HepG2 (cell line): ENCODE data around the gene RBM25. TPM values are rescaled to one million over a fixed set of nuclear protein-coding genes. Genes with fewer than 3 reads are reported as not detected.
A peak's percentile ranks its signal among the peaks of the same experiment; 100 is the strongest.

Source experiments
- REL ChIP-seq: sonication (generic); formaldehyde crosslinking; conservative IDR thresholded peaks from 2 replicates; pipeline ENCODE4 v1.8.0; 2022; ENCODE audit warnings: mild to moderate bottlenecking, missing genetic modification reagents, moderate library complexity
- SP1 ChIP-seq, 2 experiments: fragments of 450-650 bp in 1 of 2; sonication (generic) in 1 of 2; formaldehyde crosslinking in 1 of 2; IDR thresholded peaks; 2 replicates each; pipeline versions ENCODE4 v1.4.0 to v1.6.1; 2016 to 2020; ENCODE audit warnings: missing genetic modification reagents in 1 of 2
- STAG1 ChIP-seq: sonication (generic); formaldehyde crosslinking; IDR thresholded peaks from 2 replicates; pipeline ENCODE4 v1.4.0; 2020; ENCODE audit warnings: missing genetic modification reagents
- STAT5B ChIP-seq: sonication (generic); formaldehyde crosslinking; IDR thresholded peaks from 2 replicates; pipeline ENCODE4 v1.4.0; 2020; ENCODE audit warnings: missing genetic modification reagents
- ZFP36L2 ChIP-seq: sonication (generic); formaldehyde crosslinking; IDR thresholded peaks from 2 replicates; pipeline ENCODE4 v1.4.0; 2020; ENCODE audit warnings: missing genetic modification reagents
- ZIK1 ChIP-seq: sonication (generic); formaldehyde crosslinking; IDR thresholded peaks from 2 replicates; pipeline ENCODE4 v1.5.0; 2020; ENCODE audit warnings: mild to moderate bottlenecking, low read depth, missing genetic modification reagents, borderline replicate concordance
- ZMAT3 ChIP-seq: sonication (generic); formaldehyde crosslinking; conservative IDR thresholded peaks from 2 replicates; pipeline ENCODE4 v1.7.0; 2021; ENCODE audit warnings: missing genetic modification reagents
- ZNF121 ChIP-seq: sonication (generic); formaldehyde crosslinking; IDR thresholded peaks from 2 replicates; pipeline ENCODE4 v1.5.0; 2020; ENCODE audit warnings: mild to moderate bottlenecking, missing genetic modification reagents
- ZNF124 ChIP-seq: sonication (generic); formaldehyde crosslinking; IDR thresholded peaks from 2 replicates; pipeline ENCODE4 v1.4.0; 2020; ENCODE audit warnings: missing genetic modification reagents
- ZNF230 ChIP-seq: sonication (generic); formaldehyde crosslinking; IDR thresholded peaks from 2 replicates; pipeline ENCODE4 v1.4.0; 2020; ENCODE audit warnings: mild to moderate bottlenecking, missing genetic modification reagents
- ZNF24 ChIP-seq: fragments of 450-650 bp; IDR thresholded peaks from 2 replicates; pipeline ENCODE4 v1.6.1; 2017; ENCODE audit warnings: antibody characterized with exemption, mild to moderate bottlenecking
- ZNF564 ChIP-seq: sonication (generic); formaldehyde crosslinking; IDR thresholded peaks from 2 replicates; pipeline ENCODE4 v1.8.1; 2023; ENCODE audit warnings: mild to moderate bottlenecking, missing genetic modification reagents
- ZNF780A ChIP-seq: sonication (generic); formaldehyde crosslinking; IDR thresholded peaks from 2 replicates; pipeline ENCODE4 v1.8.0; 2022; ENCODE audit warnings: mild to moderate bottlenecking, missing genetic modification reagents, moderate library complexity
- ZSCAN20 ChIP-seq: sonication (generic); formaldehyde crosslinking; IDR thresholded peaks from 2 replicates; pipeline ENCODE4 v1.4.0; 2020; ENCODE audit warnings: missing genetic modification reagents, mild to moderate bottlenecking, borderline replicate concordance
- ZZZ3 ChIP-seq: sonication (generic); formaldehyde crosslinking; IDR thresholded peaks from 2 replicates; pipeline ENCODE4 v1.4.0; 2020; ENCODE audit warnings: missing genetic modification reagents, mild to moderate bottlenecking, borderline replicate concordance
- polyA plus RNA-seq, 8 experiments: library from polyadenylated mRNA; depleted of rRNA in 3 of 8; stranded (reverse) in 7 of 8; unstranded in 1 of 8; fragments of >200 nt; fragmentation: Illumina TruSeq in 4 of 8; extraction: Trizol in 4 of 8; gene quantifications; 2 replicates each; pipeline versions ENCODE4 v1.2.1 to v1.2.3, GENCODE V29; 2011 to 2016; ENCODE audit warnings: low read depth in 4 of 8, missing spikeins in 1 of 8, mixed read lengths in 1 of 8; ENCODE audit not compliant: insufficient read depth in 1 of 8
- total RNA-seq, 5 experiments: library from RNA; depleted of rRNA; stranded (reverse); fragments of >200 nt; fragmentation: Illumina TruSeq; extraction: Trizol; gene quantifications; 2 replicates each; pipeline ENCODE4 v1.2.3, GENCODE V29; 2016; ENCODE audit warnings: low read depth in 1 of 5
- TF ChIP-seq, protein P1 (sequence below): sonication (generic); formaldehyde crosslinking; IDR thresholded peaks from 2 replicates; pipeline ENCODE4 v1.5.0; 2020; ENCODE audit warnings: missing genetic modification reagents
- TF ChIP-seq, protein P2 (sequence below): sonication (generic); formaldehyde crosslinking; IDR thresholded peaks from 2 replicates; pipeline ENCODE4 v1.4.0; 2020; ENCODE audit warnings: mild to moderate bottlenecking, missing genetic modification reagents, borderline replicate concordance
- TF ChIP-seq, protein P3 (sequence below): IDR thresholded peaks from 2 replicates; pipeline ENCODE4 v1.6.1; 2016; ENCODE audit warnings: mild to moderate bottlenecking
- TF ChIP-seq, protein P4 (sequence below): IDR thresholded peaks from 2 replicates; pipeline ENCODE4 v1.4.0; 2020; ENCODE audit warnings: mild to moderate bottlenecking, missing genetic modification reagents
- TF ChIP-seq, protein P5 (sequence below): IDR thresholded peaks from 2 replicates; pipeline ENCODE4 v1.6.1; 2016; ENCODE audit warnings: missing genetic modification reagents, missing compliant biosample characterization
- TF ChIP-seq, protein P6 (sequence below): IDR thresholded peaks from 2 replicates; pipeline ENCODE4 v1.6.1; 2016; ENCODE audit warnings: mild to moderate bottlenecking, missing biosample characterization, missing genetic modification reagents

Gene RBM25
- total and polyA plus RNA-seq, 2 of the 13 experiments (the other 11 are each of a cell fraction or from before 2014, with no cell fraction given): 34.1 to 65.9 TPM

DNA sequence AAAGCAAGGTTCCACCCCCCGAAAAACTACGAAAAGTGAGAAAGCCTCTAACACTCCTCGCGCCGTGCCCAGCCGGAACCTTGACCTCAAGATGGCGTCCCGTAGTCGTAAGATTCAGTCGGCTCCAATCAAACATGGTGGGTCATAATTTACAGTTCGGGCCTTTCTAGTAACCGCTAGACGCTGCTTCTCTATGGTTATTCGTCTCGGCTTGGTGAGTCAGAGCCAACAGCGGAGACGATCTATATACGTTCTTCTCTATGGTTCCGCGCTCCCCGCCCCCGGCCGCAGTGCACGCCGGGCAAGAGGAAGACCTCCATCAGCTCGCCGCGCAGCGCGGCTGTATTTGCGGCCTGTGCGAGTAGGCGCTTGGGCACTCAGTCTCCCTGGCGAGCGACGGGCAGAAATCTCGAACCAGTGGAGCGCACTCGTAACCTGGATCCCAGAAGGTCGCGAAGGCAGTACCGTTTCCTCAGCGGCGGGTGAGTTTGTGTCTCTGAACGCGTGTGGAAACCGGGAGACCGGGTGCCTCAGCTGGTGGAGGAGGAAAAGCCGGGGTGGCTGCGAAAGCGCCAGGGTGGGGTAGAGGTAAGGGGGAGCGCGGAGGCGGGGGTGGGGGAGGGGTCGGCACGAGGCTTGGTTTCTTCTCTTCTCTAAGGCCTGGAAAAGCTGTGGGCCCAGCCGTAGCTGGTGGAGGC, at the start of gene RBM25 (continued):
- TF ChIP-seq, protein P1, sequence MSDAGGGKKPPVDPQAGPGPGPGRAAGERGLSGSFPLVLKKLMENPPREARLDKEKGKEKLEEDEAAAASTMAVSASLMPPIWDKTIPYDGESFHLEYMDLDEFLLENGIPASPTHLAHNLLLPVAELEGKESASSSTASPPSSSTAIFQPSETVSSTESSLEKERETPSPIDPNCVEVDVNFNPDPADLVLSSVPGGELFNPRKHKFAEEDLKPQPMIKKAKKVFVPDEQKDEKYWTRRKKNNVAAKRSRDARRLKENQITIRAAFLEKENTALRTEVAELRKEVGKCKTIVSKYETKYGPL (CRISPR knock-in tag): no peak
- TF ChIP-seq STAT5B (0 out of 2 replicates have a peak, but pooled peaks have one; percentile 62), ZNF564 (CRISPR knock-in tag) (peak; percentile 37; the same call in 1 of the 2 replicates), ZSCAN20 (CRISPR knock-in tag) (no peak), ZZZ3 (CRISPR knock-in tag) (peak; percentile 39; the same call in 1 of the 2 replicates), ZIK1 (CRISPR knock-in tag) (no peak; the same call in 1 of the 2 replicates), STAG1 (CRISPR knock-in tag) (no peak), ZNF24 (no peak), ZNF121 (CRISPR knock-in tag) (no peak; the same call in 1 of the 2 replicates), SP1 (IDR thresholded peaks at IDR 0.05) (no peak), SP1 (CRISPR knock-in tag; IDR thresholded peaks at IDR 0.05) (peak; percentile 74), ZNF780A (CRISPR knock-in tag) (no peak), ZFP36L2 (CRISPR knock-in tag) (no peak), ZNF230 (CRISPR knock-in tag) (no peak), ZNF124 (CRISPR knock-in tag) (peak; percentile 53; the same call in 1 of the 2 replicates), REL (CRISPR knock-in tag) (no peak), ZMAT3 (CRISPR knock-in tag) (peak; percentile 57; the same call in 1 of the 2 replicates)
- TF ChIP-seq, protein P2, sequence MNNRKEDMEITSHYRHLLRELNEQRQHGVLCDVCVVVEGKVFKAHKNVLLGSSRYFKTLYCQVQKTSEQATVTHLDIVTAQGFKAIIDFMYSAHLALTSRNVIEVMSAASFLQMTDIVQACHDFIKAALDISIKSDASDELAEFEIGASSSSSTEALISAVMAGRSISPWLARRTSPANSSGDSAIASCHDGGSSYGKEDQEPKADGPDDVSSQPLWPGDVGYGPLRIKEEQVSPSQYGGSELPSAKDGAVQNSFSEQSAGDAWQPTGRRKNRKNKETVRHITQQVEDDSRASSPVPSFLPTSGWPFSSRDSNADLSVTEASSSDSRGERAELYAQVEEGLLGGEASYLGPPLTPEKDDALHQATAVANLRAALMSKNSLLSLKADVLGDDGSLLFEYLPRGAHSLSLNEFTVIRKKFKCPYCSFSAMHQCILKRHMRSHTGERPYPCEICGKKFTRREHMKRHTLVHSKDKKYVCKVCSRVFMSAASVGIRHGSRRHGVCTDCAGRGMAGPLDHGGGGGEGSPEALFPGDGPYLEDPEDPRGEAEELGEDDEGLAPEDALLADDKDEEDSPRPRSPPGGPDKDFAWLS: no peak
- TF ChIP-seq, protein P3, sequence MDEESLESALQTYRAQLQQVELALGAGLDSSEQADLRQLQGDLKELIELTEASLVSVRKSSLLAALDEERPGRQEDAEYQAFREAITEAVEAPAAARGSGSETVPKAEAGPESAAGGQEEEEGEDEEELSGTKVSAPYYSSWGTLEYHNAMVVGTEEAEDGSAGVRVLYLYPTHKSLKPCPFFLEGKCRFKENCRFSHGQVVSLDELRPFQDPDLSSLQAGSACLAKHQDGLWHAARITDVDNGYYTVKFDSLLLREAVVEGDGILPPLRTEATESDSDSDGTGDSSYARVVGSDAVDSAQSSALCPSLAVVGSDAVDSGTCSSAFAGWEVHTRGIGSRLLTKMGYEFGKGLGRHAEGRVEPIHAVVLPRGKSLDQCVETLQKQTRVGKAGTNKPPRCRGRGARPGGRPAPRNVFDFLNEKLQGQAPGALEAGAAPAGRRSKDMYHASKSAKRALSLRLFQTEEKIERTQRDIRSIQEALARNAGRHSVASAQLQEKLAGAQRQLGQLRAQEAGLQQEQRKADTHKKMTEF (CRISPR knock-in tag): peak; percentile 78; the same call in 1 of the 2 replicates
- TF ChIP-seq, protein P4, sequence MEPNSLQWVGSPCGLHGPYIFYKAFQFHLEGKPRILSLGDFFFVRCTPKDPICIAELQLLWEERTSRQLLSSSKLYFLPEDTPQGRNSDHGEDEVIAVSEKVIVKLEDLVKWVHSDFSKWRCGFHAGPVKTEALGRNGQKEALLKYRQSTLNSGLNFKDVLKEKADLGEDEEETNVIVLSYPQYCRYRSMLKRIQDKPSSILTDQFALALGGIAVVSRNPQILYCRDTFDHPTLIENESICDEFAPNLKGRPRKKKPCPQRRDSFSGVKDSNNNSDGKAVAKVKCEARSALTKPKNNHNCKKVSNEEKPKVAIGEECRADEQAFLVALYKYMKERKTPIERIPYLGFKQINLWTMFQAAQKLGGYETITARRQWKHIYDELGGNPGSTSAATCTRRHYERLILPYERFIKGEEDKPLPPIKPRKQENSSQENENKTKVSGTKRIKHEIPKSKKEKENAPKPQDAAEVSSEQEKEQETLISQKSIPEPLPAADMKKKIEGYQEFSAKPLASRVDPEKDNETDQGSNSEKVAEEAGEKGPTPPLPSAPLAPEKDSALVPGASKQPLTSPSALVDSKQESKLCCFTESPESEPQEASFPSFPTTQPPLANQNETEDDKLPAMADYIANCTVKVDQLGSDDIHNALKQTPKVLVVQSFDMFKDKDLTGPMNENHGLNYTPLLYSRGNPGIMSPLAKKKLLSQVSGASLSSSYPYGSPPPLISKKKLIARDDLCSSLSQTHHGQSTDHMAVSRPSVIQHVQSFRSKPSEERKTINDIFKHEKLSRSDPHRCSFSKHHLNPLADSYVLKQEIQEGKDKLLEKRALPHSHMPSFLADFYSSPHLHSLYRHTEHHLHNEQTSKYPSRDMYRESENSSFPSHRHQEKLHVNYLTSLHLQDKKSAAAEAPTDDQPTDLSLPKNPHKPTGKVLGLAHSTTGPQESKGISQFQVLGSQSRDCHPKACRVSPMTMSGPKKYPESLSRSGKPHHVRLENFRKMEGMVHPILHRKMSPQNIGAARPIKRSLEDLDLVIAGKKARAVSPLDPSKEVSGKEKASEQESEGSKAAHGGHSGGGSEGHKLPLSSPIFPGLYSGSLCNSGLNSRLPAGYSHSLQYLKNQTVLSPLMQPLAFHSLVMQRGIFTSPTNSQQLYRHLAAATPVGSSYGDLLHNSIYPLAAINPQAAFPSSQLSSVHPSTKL (CRISPR knock-in tag): peak; percentile 59
- TF ChIP-seq, protein P5, sequence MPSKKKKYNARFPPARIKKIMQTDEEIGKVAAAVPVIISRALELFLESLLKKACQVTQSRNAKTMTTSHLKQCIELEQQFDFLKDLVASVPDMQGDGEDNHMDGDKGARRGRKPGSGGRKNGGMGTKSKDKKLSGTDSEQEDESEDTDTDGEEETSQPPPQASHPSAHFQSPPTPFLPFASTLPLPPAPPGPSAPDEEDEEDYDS (CRISPR knock-in tag): peak; percentile 92
- TF ChIP-seq, protein P6, sequence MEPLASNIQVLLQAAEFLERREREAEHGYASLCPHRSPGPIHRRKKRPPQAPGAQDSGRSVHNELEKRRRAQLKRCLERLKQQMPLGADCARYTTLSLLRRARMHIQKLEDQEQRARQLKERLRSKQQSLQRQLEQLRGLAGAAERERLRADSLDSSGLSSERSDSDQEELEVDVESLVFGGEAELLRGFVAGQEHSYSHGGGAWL: peak; percentile 50; the same call in 1 of the 2 replicates
